ENCODE data around the gene TMEM144.

DNA sequence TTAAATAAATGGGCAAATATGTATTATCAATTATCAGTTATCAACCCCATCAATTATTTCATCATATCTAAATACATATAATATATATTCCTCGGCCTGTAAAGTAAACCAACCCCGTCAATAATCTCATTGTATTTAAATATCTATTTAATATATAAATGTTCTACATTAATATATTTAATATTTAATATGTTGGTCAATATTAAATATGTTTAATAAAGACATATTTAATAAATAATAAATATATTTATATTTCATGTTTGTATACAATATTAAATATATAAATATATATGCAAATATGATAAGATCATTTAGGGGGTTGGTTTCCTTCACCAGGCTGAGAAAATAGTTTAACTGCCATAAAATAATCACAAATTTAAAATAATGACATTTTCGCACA, 6.4 kb upstream of the TMEM144 start:
- no peak for TF ChIP-seq EZH2 (optimal IDR thresholded peaks at IDR 0.05; ENCODE audit: low read depth, low read length)
- TF ChIP-seq, protein P1, sequence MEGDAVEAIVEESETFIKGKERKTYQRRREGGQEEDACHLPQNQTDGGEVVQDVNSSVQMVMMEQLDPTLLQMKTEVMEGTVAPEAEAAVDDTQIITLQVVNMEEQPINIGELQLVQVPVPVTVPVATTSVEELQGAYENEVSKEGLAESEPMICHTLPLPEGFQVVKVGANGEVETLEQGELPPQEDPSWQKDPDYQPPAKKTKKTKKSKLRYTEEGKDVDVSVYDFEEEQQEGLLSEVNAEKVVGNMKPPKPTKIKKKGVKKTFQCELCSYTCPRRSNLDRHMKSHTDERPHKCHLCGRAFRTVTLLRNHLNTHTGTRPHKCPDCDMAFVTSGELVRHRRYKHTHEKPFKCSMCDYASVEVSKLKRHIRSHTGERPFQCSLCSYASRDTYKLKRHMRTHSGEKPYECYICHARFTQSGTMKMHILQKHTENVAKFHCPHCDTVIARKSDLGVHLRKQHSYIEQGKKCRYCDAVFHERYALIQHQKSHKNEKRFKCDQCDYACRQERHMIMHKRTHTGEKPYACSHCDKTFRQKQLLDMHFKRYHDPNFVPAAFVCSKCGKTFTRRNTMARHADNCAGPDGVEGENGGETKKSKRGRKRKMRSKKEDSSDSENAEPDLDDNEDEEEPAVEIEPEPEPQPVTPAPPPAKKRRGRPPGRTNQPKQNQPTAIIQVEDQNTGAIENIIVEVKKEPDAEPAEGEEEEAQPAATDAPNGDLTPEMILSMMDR (IDR thresholded peaks at IDR 0.05; ENCODE audit: low read length): no peak
